K562 (cell line): ENCODE results near the gene ZNF672.

Experiments used
- ATF7 ChIP-seq: fragments of 450-650 bp; IDR thresholded peaks from 2 replicates; pipeline ENCODE4 v1.7.1; 2014; ENCODE audit warnings: mild to moderate bottlenecking, moderate library complexity
- CHD1 ChIP-seq: fragments of 200-600 bp; sonication (generic); IDR thresholded peaks from one replicate; pipeline ENCODE4 v1.6.1; 2012; ENCODE audit warnings: mild to moderate bottlenecking, moderate library complexity, low read length, inconsistent platforms
- E2F8 ChIP-seq: fragments of 450-650 bp; IDR thresholded peaks from 2 replicates; pipeline ENCODE4 v1.7.1; 2018; ENCODE audit warnings: mild to moderate bottlenecking, low read depth; ENCODE audit not compliant: partially characterized antibody
- MAZ ChIP-seq, 2 experiments: fragments of 450-650 bp in 1 of 2; sonication (generic) in 1 of 2; formaldehyde crosslinking; IDR thresholded peaks in 1 of 2; conservative IDR thresholded peaks in 1 of 2; 2 replicates each; pipeline versions ENCODE4 v1.4.0 to v1.5.0; 2020; ENCODE audit warnings: mild to moderate bottlenecking in 1 of 2, missing genetic modification reagents in 1 of 2
- SP2 ChIP-seq: IDR thresholded peaks from 2 replicates; pipeline ENCODE4 v1.6.1; 2011; ENCODE audit warnings: mild to moderate bottlenecking, low read depth, low read length, moderate library complexity; ENCODE audit not compliant: poor library complexity, severe bottlenecking; ENCODE audit errors: extremely low read depth
- ZNF408 ChIP-seq: fragments of 250-450 bp; sonication (Bioruptor Pico); IDR thresholded peaks from 2 replicates; pipeline ENCODE4 v1.4.0; 2020; ENCODE audit warnings: low read depth, mild to moderate bottlenecking, moderate library complexity
- ZNF561 ChIP-seq: fragments of 450-650 bp; formaldehyde crosslinking; conservative IDR thresholded peaks from 2 replicates; pipeline ENCODE4 v1.4.0; 2020; ENCODE audit warnings: mild to moderate bottlenecking, moderate library complexity
- TF ChIP-seq, protein P1 (sequence below), 3 experiments: IDR thresholded peaks in 2 of 3; conservative IDR thresholded peaks in 1 of 3; 2 replicates each; pipeline ENCODE4 v1.5.1; 2011 to 2012; ENCODE audit warnings: low read length in 3 of 3, mild to moderate bottlenecking in 3 of 3, control low read depth in 2 of 3, improper control_type of control experiment in 1 of 3, inconsistent platforms in 1 of 3, low read depth in 1 of 3, mixed read lengths in 1 of 3, moderate library complexity in 1 of 3; ENCODE audit not compliant: insufficient read depth in 2 of 3

DNA sequence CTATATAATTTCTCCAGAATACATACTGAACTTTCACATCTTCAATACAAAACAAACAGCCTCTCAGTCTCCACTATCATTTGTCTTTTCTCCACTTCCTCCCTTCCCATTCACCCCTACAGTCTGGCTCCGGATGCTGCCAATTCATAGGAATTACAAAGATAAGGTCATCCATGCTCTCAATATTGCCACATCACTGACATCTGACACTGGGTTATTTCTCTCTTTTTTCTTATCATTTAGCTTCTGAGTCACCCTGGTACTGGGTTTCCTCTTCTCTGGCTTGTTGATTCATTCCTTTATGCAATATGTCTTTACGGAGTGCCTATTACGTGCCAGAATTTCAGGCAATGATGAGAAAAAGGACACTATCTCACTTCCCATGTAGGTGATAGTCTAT lies 9.2 kb upstream of the ZNF672 start:
- TF ChIP-seq MAZ (CRISPR knock-in tag; conservative IDR thresholded peaks at IDR 0.05 in 1 of 2, IDR thresholded peaks at IDR 0.05 in 1 of 2): no peak
- TF ChIP-seq, protein P1, sequence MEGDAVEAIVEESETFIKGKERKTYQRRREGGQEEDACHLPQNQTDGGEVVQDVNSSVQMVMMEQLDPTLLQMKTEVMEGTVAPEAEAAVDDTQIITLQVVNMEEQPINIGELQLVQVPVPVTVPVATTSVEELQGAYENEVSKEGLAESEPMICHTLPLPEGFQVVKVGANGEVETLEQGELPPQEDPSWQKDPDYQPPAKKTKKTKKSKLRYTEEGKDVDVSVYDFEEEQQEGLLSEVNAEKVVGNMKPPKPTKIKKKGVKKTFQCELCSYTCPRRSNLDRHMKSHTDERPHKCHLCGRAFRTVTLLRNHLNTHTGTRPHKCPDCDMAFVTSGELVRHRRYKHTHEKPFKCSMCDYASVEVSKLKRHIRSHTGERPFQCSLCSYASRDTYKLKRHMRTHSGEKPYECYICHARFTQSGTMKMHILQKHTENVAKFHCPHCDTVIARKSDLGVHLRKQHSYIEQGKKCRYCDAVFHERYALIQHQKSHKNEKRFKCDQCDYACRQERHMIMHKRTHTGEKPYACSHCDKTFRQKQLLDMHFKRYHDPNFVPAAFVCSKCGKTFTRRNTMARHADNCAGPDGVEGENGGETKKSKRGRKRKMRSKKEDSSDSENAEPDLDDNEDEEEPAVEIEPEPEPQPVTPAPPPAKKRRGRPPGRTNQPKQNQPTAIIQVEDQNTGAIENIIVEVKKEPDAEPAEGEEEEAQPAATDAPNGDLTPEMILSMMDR (IDR thresholded peaks at IDR 0.05 in 2 of 3, conservative IDR thresholded peaks at IDR 0.05 in 1 of 3; ENCODE audit: insufficient read depth in 2 of 3, low read depth in 1 of 3, low read length in 3 of 3): no peak
- TF ChIP-seq ATF7: peak; percentile 86
- no peak for TF ChIP-seq CHD1
- TF ChIP-seq SP2: no peak
- no peak for TF ChIP-seq ZNF408 (CRISPR knock-in tag)
- no peak for TF ChIP-seq ZNF561 (CRISPR knock-in tag)
- peak; percentile 64 for TF ChIP-seq E2F8
